Stimulated activated CD8-positive, alpha-beta memory T cell treated with anti-CD3 and anti-CD28 coated beads, Interleukin-2, amount 100 ng/mL, for 1 hour (primary cell): Measurements from ENCODE around the gene ARRDC5.
"Not testable (repeated sequence)": the region's sequence is repeated elsewhere in the genome, so short reads cannot be mapped to it uniquely, and the experiment has no call there.

ENCODE experiments used
- DNase-seq, 2 donors: peaks; one replicate each; pipeline ENCODE4 v3.0.0-alpha.2; 2020; ENCODE audit warnings: low read depth in 2 of 2

The ARRDC5 gene

DNA sequence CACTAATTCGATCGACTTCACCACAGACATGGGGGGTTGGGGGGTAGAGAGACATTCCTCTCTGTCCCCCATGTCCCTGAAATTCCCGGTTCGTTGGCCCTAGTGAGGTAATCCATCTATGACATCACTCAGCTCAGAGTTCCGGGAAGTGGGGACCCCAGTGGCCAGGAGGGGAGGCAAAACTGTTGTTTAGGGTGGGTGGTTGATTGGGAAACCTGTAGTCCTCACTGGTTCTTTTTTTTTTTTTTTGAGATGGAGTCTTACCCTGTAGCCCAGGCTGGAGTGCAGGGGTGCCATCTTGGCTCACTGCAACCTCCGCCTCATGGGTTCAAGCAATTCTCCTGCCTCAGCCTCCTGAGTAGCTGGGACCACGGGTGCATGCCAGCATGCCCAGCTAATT is at the start of gene ARRDC5:
Gene ARRDC5 (minus strand): TSS at position 101 of the 400 bp plus-strand sequence. CDS start 71 bp downstream, at position 30.
- DNase-seq, result no peak

DNA sequence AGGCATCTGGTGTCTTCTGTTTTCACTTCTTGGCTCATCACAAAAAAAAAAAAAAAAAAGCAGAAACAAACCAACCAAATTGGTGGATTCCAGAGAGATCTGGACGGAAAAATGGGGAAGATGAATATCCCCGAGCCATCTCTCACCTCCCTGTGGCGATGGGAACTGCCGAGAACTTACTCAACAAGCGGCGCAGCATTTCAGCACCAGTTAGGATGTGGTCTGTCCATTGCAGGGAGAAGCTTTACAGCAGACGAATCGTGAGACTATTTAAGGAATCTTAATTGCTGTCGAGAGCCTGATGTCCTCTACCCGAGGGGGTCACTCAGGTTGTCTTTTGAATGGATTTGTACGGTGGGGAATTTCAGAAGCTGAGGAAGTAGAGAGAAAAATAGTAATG is 49.0 kb upstream of the ARRDC5 start:
- DNase-seq, result no peak

DNA sequence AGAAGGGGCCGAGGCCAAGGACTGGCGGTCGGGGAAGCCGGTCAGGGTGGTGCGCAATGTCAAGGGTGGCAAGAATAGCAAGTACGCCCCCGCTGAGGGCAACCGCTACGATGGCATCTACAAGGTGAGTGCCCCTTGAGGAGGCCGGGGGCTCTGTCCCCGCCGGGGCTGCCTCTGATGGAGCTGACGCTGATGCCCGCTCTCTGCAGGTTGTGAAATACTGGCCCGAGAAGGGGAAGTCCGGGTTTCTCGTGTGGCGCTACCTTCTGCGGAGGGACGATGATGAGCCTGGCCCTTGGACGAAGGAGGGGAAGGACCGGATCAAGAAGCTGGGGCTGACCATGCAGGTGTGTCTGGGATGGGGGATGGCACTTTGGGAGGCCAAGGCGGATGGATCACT is 48.0 kb upstream of the ARRDC5 start:
- DNase-seq, result not testable (repeated sequence)

DNA sequence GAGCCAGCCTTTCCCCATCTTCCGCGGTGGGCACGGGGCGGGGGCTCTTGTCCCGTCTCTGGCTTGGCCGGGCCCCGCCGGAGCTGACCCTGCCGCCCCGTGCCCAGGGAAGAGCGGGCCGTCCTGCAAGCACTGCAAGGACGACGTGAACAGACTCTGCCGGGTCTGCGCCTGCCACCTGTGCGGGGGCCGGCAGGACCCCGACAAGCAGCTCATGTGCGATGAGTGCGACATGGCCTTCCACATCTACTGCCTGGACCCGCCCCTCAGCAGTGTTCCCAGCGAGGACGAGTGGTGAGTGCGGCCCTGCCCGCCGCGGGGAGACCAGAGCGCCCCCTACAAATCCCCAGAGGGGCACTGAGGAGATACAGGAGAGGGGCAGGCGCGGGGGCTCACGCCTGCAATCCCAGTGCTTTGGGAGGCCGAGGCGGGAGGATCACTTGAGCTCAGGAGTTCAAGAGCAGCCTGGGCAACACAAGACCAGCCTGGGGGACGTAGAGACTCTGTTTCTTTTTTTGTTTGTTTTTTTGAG is 39.0 kb upstream of the ARRDC5 start:
- DNase-seq, result not testable (repeated sequence)

DNA sequence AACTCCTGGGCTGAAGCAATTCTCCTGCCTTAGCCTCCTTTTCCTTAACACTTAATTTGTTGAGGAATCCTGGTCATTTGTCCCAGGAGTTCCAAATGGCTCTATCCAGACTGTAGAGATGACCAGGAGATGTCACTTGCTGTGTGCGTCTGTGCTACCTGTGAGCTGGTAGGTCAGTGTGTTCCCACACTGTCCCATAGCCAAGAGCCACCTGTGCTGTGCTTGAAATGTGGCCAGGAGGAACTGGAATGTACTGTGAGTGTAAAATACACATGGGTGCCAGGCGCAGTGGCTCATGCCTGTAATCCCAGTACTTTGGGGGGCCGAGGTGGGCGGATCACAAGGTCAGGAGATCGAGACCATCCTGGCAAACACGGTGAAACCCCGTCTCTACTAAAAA is 36.8 kb upstream of the ARRDC5 start:
- no peak for DNase-seq

DNA sequence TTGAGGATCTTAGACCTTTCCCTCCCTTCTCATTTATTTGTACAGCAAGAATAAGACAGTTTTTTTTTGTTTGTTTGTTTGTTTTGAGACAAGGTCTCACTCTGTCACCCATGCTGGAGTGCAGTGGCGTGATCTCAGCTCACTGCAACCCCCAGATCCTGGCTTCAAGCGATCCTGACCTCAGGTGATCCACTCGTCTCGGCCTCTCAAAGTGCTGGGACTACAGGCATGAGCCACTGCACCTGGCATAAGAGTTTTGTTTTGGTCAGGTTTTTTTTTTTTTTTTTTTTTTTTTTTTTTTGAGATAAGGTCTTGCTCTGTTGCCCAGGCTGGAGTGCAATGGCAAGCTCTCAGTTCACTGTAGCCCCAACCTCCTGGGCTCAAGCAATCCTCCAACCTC is 35.8 kb upstream of the ARRDC5 start:
- not testable (repeated sequence) for DNase-seq

DNA sequence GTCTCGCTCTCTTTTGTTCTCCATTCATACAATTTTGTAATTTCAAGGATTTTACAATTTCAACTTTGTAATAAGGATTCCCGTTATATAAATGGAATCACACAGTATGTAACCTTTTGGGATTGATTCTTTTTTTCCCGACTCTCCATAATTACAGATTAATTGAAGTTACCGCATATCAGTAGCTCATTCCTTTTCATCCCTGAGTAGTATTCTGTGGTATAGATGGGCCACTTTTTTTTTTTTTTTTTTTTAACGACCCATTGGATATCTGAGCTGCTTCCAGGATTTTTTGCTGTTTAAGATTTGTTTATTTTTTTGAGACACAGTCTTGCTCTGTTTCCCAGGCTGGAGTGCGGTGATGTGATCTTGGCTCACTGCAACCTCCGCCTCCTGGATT is 34.4 kb upstream of the ARRDC5 start:
- DNase-seq, result no peak

DNA sequence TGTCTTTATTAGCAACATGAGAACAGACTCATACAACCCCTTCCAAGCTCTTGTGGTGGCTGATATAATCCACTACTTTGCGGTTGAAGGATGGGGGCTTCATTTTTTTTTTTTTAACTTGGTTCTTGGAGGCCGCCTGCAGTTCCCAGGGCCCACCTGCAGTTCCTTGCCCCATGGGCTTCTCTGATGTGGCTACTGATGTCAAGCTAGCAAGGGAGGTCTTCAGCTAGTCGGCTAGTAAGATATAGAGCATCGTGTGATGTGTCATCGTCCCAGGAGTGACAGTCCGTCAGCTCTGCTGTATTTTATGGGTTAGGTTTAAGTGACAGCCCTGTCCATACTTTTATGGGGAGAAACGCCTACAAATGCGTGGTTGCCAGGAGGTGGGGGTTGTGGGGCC is 32.7 kb upstream of the ARRDC5 start:
- no peak for DNase-seq

DNA sequence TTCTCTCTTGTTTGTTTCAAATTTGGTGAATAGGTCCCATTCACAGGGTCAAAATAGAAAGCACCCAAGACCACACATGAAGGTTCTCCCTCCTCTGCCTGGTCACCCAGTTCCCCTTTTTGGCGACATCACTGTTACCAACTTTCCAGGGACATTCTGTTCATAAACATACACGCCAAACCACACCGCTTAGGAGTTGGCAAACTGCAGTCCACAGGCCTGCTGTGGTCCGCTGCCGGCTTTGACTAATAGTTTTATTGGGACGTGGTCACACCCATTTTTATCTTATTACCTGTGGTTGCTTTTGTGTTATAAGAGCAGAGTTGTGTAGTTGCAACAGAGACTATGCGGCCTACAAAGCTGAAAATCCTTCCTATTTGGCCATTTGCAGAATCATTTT is 30.8 kb upstream of the ARRDC5 start:
- no peak for DNase-seq

DNA sequence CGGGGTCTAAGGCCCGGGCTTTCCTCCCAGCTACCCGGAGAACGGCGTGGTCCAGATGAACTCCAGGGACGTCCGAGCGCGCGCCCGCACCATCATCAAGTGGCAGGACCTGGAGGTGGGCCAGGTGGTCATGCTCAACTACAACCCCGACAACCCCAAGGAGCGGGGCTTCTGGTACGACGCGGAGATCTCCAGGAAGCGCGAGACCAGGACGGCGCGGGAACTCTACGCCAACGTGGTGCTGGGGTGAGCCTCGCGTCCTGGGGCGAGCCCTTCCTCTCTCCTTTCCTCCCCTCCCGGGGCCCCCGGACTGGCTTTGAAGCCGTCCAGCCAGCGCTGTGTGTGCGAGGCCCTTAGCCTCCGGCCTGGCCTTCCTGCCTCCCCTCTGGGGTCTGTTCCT is 30.0 kb upstream of the ARRDC5 start:
- DNase-seq, result no peak

DNA sequence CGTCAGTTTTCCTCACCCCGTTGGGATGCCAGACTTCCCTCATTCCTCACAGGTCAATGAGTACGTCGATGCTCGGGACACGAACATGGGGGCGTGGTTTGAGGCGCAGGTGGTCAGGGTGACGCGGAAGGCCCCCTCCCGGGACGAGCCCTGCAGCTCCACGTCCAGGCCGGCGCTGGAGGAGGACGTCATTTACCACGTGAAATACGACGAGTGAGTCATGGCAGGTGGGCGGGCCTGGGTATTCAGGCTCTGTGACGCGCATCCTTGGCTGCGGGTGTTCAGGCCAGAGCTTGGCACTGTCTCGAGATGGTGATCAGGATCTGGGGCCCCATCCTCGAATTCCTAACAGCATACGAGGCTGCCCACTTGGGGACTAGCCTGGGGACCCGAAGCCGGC is 28.0 kb upstream of the ARRDC5 start:
- DNase-seq, result no peak

DNA sequence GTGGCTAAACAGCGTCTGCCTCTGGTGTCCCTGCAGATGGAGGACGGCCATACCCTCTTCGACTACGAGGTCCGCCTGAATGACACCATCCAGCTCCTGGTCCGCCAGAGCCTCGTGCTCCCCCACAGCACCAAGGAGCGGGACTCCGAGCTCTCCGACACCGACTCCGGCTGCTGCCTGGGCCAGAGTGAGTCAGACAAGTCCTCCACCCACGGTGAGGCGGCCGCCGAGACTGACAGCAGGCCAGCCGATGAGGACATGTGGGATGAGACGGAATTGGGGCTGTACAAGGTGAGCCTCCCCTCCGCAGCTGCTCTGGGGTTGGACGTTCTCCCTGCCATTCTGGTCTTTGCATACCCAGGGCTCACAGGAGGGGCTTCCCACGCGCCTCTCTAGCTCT is 26.5 kb upstream of the ARRDC5 start:
- no peak for DNase-seq

DNA sequence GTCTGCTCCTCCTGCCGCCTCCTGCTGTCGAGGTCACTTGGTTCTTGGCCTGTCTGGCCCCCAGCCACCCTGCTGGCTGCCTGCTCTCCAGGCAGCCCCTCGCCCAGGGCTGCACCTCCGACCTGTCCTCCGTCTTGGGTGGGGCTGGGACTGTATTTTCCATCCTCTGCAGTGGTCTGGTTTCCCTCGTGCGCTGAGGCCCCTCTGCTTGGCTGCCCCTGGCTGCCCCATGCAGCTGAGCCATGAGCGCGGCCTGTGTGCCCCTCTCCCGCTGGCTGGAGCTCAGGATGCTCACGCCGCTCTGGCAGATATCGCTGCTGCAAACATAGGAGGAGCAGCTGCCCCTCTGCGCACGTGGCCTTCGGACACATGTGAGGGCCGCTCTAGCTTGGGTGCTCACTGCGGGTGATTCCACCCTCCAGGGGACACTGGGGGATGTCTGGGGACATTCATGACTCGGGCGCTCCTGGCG is 20.6 kb upstream of the ARRDC5 start:
- DNase-seq, result no peak

DNA sequence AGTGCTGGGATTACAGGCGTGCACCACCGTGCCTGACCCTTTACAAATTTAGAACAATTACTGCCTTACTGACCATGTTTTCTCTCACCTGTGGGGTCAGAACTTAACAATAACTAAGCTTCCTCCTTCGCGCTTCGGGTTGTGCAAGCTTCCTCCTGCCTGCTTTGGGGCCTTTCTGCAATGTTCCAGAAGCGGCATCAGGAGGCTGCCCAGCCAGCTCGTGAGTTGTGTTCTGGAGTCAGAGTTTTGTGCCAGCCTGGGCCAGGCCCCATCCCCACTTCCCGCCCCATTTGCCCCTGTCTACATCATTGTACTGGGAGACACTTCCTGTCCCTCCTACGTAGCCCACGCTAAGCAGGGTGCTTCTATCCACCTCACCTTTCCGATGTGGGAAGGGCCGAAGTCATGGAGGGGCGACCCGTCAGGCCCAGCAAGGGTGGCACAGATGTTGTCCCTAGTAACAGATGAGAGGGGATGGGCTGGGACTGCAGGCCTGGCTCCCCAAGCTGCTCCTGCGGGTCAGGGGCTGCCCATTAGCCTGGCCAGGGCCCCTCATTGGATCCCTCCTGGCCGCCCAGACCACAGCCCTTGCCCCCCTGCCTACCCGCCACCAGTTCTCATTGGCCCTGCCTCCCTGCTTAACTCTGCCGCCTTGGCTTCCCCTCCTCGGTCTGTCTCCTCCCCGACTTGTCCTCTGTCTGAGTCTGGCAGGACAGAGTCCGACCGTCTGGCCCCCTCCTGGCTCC is 20.0 kb upstream of the ARRDC5 start:
- no peak for DNase-seq

DNA sequence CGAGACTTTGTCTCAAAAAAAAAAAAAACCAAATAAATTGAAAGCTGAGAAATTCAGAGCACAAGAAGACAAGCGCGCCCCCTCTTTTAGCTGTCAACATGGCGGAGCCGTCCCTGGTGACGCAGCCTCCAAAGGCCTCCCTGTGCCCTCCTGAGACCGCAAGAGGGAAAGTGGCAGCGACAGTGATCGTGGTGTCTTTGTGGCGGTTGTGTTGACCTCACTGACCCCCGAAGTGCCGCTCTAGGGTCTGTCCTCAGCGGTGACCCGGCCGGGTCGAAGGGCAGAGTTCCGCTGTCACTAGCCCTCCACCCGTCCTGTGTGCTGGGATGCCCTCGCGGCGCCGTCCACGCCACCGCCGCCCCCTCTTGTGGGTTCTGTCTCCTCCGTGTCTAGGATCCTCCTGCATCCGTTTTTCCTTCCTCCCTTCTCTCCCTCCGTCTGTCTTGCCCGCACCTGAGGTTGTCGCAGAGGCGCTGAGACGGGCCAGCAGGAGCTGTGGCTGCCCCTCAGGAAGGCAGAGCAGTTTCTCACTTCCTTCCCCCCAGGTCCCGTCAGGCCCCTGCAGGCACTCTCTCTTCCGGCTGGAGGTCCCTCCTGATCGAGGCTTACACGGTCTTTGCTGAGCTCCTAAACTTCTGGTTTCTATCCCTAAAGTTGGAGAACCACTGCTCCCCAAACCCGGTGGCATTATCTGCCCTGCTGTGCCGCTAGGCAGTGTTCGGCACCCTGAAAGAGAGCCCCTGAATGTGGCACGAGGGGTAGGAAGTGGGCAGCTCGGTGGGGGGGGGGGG is 13.8 kb upstream of the ARRDC5 start:
- DNase-seq, result no peak

DNA sequence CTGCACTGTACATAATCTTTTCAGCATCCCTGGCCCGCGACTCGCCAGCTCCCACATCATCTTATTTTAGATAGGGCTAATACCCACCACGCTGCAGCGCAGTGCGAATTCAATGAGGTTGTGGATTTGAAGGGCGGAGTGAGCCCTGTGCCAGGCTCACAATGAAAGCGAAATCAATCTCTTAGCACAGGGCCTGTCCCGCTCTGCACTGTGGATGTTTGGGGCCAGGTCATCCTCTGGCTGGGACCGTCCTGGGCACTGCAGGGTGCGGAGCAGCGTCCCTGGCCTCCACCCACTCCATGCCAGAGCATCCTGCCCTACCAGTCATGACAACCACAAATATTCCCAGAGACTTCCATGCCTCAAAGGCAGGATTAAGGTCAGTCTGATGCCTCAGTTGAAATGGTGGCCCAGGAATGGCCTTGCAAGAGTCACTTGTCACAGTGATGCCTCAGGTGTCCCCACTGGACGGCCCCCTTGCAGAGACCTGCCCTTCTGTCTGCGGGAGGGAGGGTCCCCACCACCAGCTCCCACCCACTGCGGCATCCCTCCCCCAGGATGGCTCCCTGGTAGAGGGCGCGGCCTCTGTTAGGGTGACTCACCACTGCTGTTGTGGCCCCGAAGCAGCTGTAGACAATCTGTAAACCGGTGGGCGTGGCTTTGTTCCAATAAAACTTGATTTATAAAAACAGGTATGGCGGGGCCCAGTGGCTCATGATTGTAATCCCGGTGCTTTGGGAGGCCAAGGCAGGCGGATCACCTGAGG is 12.2 kb upstream of the ARRDC5 start:
- DNase-seq, result peak; percentile 53 to 69

DNA sequence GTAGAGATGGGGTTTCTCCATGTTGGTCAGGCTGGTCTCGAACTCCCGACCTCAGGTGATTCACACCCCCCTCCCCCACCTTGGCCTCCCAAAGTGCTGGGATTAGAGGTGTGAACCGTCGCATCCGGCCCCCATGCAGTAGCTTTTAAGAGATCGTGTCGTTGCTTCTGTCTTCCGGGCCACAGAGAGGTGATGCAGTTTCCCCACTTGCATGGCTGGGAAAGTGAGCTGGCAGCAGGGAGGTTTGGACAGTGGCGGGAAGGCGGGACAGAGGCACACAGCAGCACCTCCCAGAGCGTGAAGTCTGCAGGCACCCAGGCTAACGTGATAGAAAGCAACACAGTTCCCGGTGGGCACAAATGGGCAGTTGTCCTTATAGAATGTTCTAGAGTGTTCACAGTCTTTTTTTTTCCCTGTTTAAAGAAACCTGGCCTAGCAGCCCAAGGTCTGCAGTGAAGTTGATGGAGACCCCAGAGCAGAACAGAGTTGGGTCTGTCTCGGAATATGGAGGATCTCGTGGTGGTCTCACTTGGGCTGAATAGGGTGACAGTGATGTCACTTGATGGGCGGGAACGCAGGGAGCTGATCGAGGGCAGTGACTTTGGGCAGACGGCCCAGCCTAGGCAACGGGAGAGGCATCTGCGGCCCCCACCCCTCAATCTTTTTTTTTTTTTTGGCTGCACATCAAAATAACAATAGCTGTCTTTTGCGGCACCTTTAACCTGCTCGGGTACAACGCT is 11.5 kb upstream of the ARRDC5 start:
- DNase-seq, result no peak

DNA sequence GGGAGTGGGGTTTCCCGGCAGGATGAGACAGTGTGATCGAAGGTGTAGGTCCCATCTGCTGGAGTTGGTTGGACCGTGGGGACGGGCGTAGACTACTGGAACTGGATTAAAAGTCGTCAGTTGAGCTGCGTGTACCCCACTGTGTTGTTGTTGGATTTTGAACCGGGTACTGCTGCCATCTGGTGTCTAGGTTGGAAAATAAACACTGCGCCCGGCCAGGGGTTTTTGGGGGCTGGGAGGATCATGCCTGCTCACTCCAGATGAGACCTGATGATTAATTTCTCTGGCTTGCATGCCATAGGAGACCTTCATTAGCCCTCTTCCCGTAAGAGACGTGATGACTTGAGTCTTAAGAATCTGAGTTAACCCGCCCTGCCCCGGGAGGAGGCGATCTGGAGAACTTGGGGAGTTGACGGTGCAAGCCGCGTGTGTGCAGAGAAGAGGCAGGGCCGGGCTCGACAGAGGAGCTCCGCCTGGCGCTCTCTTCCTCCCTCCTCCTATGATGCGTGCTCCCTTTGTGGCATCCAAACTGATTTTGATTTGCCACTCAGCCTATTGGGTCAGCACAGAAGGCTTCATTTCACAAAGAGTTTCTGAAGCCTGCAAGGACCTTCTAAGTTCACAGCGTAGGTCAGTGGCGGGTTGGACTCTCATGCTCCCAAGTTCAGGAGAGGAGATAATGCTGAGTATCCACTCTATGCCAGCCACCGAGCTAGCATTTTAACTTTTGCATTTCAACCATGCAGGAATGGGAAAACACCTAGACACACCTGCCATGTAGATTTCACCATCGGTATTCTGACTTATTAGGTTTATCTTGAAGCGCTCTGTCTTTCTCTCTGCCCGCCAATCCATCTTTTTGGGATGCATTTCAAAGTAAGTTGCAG is 9.3 kb upstream of the ARRDC5 start:
- DNase-seq, result no peak

DNA sequence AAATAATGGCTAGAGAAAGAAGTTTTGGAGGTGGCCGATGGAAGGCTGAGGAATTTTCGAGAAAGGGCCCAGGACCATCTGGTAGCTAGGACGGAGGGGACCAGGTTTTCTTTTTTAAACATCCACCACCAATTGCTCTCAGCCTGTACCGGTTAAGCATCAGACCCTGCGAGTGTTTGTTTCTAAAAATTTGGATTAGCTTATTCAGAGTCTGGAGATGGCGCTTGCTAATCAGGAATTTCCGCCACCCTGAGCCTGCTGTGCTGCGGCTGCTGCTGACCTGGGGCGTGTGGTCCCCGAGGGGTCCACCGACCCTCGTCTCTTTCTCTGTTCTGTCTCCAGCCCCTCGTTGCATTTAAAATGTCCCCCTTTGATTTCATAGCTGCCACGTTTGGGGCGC is 8.6 kb upstream of the ARRDC5 start:
- DNase-seq, result no peak

DNA sequence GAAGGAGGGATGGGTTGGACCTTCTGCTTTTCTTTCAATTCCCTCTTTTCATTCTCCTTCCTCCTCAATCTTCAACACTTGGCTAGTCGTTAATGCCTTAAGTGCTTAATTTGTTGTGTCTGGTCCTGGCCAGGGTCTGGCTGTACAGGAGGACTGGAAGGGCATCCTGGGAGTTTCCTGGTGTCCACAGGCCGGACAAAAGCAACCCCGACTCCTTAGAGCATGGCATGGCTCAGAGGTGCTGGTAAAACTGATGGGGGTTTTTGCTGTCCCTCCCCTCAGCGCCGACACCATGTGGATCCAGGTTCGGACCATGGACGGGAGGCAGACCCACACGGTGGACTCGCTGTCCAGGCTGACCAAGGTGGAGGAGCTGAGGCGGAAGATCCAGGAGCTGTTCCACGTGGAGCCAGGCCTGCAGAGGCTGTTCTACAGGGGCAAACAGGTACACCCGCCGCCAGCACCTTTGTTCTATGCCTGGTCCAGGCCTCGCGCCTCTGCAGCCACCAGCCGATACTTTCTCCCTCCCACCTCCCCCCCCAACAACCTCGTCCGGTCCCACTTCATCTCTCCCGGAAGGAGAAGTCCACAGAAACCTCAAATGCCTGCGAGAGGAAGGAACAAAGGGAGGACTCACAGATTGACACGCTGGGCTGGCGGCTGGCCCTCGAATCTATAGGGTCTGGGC is 8.0 kb upstream of the ARRDC5 start:
- DNase-seq, result no peak
